WTC11 (cell line): ENCODE data around the gene TBC1D14. TPM values are rescaled to one million over a fixed set of nuclear protein-coding genes. Genes with fewer than 3 reads are reported as not detected.
"Not testable (repeated sequence)": the region's sequence is repeated elsewhere in the genome, so short reads cannot be mapped to it uniquely, and the experiment has no call there.

Source experiments
- ATAC-seq: fragments of 200-7000 bp; cut with Tn5 transposase; 2 replicates; pipeline ENCODE4 v1.10.0; 2021; ENCODE audit warnings: mild to moderate bottlenecking, moderate library complexity
- CTCF ChIA-PET: fragments of 300-600 bp; sonication (Branson Sonifier 250); formaldehyde crosslinking; loops from one replicate; lab custom pipeline; 2021; ENCODE audit warnings: antibody characterized with exemption; lab: Charles Lee
- POLR2A ChIA-PET: fragments of 350-600 bp; sonication (Branson Sonifier 250); formaldehyde crosslinking; loops from one replicate; lab custom pipeline; 2021; ENCODE audit warnings: antibody characterized with exemption; lab: Charles Lee
- DNase-seq: peaks from one replicate; pipeline ENCODE4 v3.0.0; 2021; ENCODE audit warnings: low spot score
- H3K27ac Mint-ChIP-seq: 2 replicates; pipeline ENCODE4 v1.8.0; 2021; ENCODE audit warnings: mixed read lengths
- H3K27me3 Mint-ChIP-seq: 2 replicates; pipeline ENCODE4 v1.8.0; 2021; ENCODE audit warnings: low read depth, mild to moderate bottlenecking, moderate library complexity, mixed read lengths
- H3K36me3 Mint-ChIP-seq: 2 replicates; pipeline ENCODE4 v1.8.0; 2021; ENCODE audit warnings: mixed read lengths
- H3K4me1 Mint-ChIP-seq: 2 replicates; pipeline ENCODE4 v1.8.0; 2022; ENCODE audit warnings: mixed read lengths
- H3K4me3 Mint-ChIP-seq: 2 replicates; pipeline ENCODE4 v1.8.0; 2021; ENCODE audit warnings: mild to moderate bottlenecking, moderate library complexity, mixed read lengths
- H3K9me3 Mint-ChIP-seq: 2 replicates; pipeline ENCODE4 v1.8.0; 2021; ENCODE audit warnings: mixed read lengths
- CDX4 ChIP-seq: fragments of 250-450 bp; sonication (Bioruptor Pico); IDR thresholded peaks from 2 replicates; pipeline ENCODE4 v1.9.0; 2021; ENCODE audit warnings: moderate library complexity, mild to moderate bottlenecking, inconsistent platforms, borderline replicate concordance
- FOXK1 ChIP-seq: sonication (generic); formaldehyde crosslinking; IDR thresholded peaks from 2 replicates; pipeline ENCODE4 v1.8.0; 2022; ENCODE audit warnings: mild to moderate bottlenecking, moderate library complexity, missing genetic modification reagents
- NFATC4 ChIP-seq: fragments of 250-450 bp; sonication (Bioruptor Pico); IDR thresholded peaks from 2 replicates; pipeline ENCODE4 v1.9.0; 2021; ENCODE audit warnings: mild to moderate bottlenecking
- PREB ChIP-seq: sonication (generic); formaldehyde crosslinking; IDR thresholded peaks from 2 replicates; pipeline ENCODE4 v1.8.1; 2022; ENCODE audit warnings: mild to moderate bottlenecking, missing genetic modification reagents, moderate library complexity, borderline replicate concordance
- TCF7 ChIP-seq: sonication (generic); formaldehyde crosslinking; IDR thresholded peaks from 2 replicates; pipeline ENCODE4 v1.8.0; 2022; ENCODE audit warnings: mild to moderate bottlenecking, low read depth, missing genetic modification reagents, moderate library complexity
- TEAD4 ChIP-seq: sonication (generic); formaldehyde crosslinking; IDR thresholded peaks from 2 replicates; pipeline ENCODE4 v1.8.0; 2022; ENCODE audit warnings: mild to moderate bottlenecking, missing genetic modification reagents
- USF1 ChIP-seq: sonication (generic); formaldehyde crosslinking; IDR thresholded peaks from 2 replicates; pipeline ENCODE4 v1.8.0; 2022; ENCODE audit warnings: mild to moderate bottlenecking, missing genetic modification reagents
- USF2 ChIP-seq: sonication (generic); formaldehyde crosslinking; IDR thresholded peaks from 2 replicates; pipeline ENCODE4 v1.8.1; 2023; ENCODE audit warnings: mild to moderate bottlenecking, missing genetic modification reagents, moderate library complexity
- ZNF263 ChIP-seq: sonication (generic); formaldehyde crosslinking; IDR thresholded peaks from 2 replicates; pipeline ENCODE4 v1.8.1; 2022; ENCODE audit warnings: low read depth, mild to moderate bottlenecking, moderate library complexity, missing genetic modification reagents
- ZNF423 ChIP-seq: fragments of 250-450 bp; sonication (Bioruptor Pico); IDR thresholded peaks from 2 replicates; pipeline ENCODE4 v2.1.2; 2022; ENCODE audit warnings: mild to moderate bottlenecking, moderate library complexity
- total RNA-seq: library from RNA; stranded (reverse); gene quantifications from 3 replicates; pipeline ENCODE4 v1.2.3, GENCODE V29; 2021

The TBC1D14 gene
- total RNA-seq, 1 experiment from 2014 or later = 45.1 TPM

- Mint-ChIP-seq H3K9me3 (peaks cover 10% of the 10 kb centered on the region), H3K4me1 (no peaks in the 10 kb centered on the region), H3K4me3 (no peak overlapping the region), H3K27ac (no peak overlapping the region), H3K36me3 (no peaks in the 10 kb centered on the region), H3K27me3 (peaks cover 43% of the 10 kb centered on the region)
- POLR2A ChIA-PET = no interaction called here
- TF ChIP-seq TEAD4 (CRISPR knock-in tag) (no peak), TCF7 (no peak), CDX4 (CRISPR knock-in tag) (no peak), NFATC4 (no peak), ZNF423 (no peak), PREB (CRISPR knock-in tag) (no peak), FOXK1 (CRISPR knock-in tag) (no peak), USF1 (CRISPR knock-in tag) (no peak), USF2 (CRISPR knock-in tag) (no peak), ZNF263 (CRISPR knock-in tag) (no peak)
- CTCF ChIA-PET = no interaction called here
- ATAC-seq = no peak
- DNase-seq = no peak
Observed at GRCh38 chr4:7078025-7078424, 168.4 kb downstream of the TBC1D14 start.

GRCh38 chr4:7079483-7079882, 169.9 kb downstream of the TBC1D14 start:
- H3K4me1 Mint-ChIP-seq, H3K27ac Mint-ChIP-seq, ATAC-seq, H3K4me3 Mint-ChIP-seq, H3K9me3 Mint-ChIP-seq, POLR2A ChIA-PET, H3K36me3 Mint-ChIP-seq, DNase-seq: not testable (repeated sequence)
- H3K27me3 Mint-ChIP-seq = peaks cover 52% of the 10 kb centered on the region
- CTCF ChIA-PET = interaction anchor here (2.4 kb wide), 1 partner anchor 9 kb away, joined by 8 read pairs; no protein-coding TSS in a partner anchor

- H3K4me1 Mint-ChIP-seq, DNase-seq, H3K27ac Mint-ChIP-seq, H3K4me3 Mint-ChIP-seq, POLR2A ChIA-PET, H3K9me3 Mint-ChIP-seq, H3K36me3 Mint-ChIP-seq, ATAC-seq: not testable (repeated sequence)
- H3K27me3 Mint-ChIP-seq = peaks cover 56% of the 10 kb centered on the region
- CTCF ChIA-PET = interaction anchor here (2.4 kb wide), 1 partner anchor 9 kb away, joined by 8 read pairs; no protein-coding TSS in a partner anchor
Observed at GRCh38 chr4:7079909-7080308, 170.3 kb downstream of the TBC1D14 start.

Other genes starting within 250 kb of the TBC1D14 start
- 0.55 TPM in 1 of 3 replicates, not detected in the others for gene S100P, start 215.9 kb upstream of the TBC1D14 start, total RNA-seq
- gene MRFAP1L1, start 200.0 kb upstream of the TBC1D14 start, total RNA-seq = 52.0 to 56.9 TPM (median 54.4 TPM) in 3 replicates
- 21.4 to 23.4 TPM (median 21.9 TPM) in 3 replicates for gene BLOC1S4, start 193.7 kb upstream of the TBC1D14 start, total RNA-seq
- 18.5 to 23.2 TPM (median 21.0 TPM) in 3 replicates for gene KIAA0232, start 127.1 kb upstream of the TBC1D14 start, total RNA-seq
- gene TADA2B, start 133.5 kb downstream of the TBC1D14 start, total RNA-seq = 12.2 to 14.3 TPM (median 13.1 TPM) in 3 replicates
- gene GRPEL1, start 158.2 kb downstream of the TBC1D14 start, total RNA-seq = 45.9 to 50.1 TPM (median 50.0 TPM) in 3 replicates